ENCODE measurements around the gene SULT1C2.

SULT1C2 gene

DNA sequence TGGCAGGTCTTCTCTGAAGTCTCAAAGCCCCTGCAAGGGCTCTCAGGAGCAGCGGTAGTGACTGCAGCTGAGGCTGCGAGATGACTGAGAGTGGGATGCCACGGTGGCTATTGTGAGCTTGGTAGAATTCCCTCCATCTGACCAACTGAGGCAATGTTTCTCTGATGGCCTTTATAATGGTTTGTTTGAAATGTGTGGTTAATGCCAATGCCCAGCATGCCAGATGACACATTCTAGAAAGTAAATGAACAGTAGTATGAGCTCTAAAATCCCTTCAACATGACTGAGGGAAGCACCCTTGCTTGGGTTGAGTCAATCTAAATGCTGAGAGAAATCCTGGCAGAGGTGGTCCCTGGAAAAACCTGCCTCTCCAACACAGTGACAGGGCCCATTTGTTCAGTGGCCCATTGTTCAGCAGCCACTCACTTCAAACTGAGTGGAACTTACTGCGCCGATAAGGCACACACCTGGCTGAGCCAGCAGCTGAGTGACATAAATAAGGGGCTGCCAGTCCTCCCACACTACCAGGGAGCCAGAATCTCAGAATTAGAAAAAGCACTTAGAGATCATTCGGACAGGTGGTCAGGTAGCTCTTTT, 31.7 kb downstream of the SULT1C2 start:
- H3K36me3 ChIP-seq (ENCODE audit: control insufficient read depth, insufficient read depth, low read length), result no peaks in the 10 kb centered on the region
- H3K9ac ChIP-seq (ENCODE audit: low read depth, low read length), result no peak overlapping the region
- no peaks in the 10 kb centered on the region for H3K9me3 ChIP-seq (ENCODE audit: control insufficient read depth, insufficient read depth, low read length)
- no peaks in the 10 kb centered on the region for H3K27me3 ChIP-seq (ENCODE audit: control insufficient read depth, insufficient read depth, low read length)
- H3K4me1 ChIP-seq (ENCODE audit: control insufficient read depth, insufficient read depth, low read length), result peaks cover 16% of the 10 kb centered on the region
- H3K27ac ChIP-seq (ENCODE audit: low read depth, low read length), result no peak overlapping the region
- no peak overlapping the region for H3K4me3 ChIP-seq (ENCODE audit: low read depth, low read length)

DNA sequence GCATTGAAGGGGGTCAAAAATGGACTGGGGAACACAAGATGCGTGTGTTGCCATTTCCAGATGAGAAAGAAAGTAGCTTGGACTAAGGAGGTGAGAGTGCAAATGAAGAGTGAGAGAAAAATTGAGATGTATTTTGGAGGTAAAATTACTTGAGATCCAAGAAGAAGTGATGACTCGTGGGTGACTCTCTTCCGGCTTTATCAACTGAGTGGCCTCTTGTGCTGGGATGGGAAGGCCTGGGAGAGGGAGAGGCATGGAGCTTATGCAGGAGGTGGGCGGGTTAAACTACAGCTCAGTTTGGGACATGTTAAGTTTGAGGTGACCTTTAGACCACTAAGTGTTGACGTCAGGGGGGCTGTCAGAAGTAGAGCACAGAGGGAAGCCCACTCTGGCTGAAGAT, 34.9 kb downstream of the SULT1C2 start:
- H3K9me3 ChIP-seq (ENCODE audit: control insufficient read depth, insufficient read depth, low read length), result no peaks in the 10 kb centered on the region

DNA sequence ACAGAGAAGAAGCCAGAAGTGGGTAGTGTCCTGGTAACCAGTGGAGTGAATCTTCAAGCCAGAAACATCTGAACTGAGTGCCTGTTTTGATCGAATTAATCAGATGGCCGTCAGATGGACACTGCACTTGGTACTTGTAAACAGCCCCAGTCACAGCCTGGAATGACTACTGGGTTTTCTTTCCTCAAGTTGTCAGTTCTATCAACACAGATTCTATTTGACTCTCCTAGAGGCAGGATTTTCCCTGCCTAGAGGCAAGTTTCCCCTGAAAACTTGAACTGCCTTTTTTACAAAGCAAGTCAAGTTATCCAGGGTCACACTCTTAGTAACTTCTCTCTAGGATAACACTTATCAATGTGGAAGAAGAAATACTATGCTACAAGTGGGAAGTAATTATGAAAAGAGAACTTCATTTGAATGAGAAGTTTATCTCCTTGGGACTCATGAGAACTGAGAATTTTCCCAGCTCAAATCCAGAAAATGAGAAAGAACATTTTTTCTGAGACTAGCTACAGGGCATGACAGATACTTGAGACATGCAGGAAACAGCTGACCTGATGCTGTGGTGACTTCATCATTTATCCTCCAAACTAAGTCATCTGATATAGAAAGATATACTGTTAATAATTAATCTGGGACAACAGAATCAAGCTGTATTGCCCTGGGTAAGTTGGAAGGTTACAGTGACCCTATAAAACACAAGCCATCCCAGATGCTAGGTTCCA, 36.0 kb downstream of the SULT1C2 start:
- Histone ChIP-seq H3K27me3 (ENCODE audit: control insufficient read depth, insufficient read depth, low read length) (no peaks in the 10 kb centered on the region), H3K9ac (ENCODE audit: low read depth, low read length) (no peak overlapping the region), H3K9me3 (ENCODE audit: control insufficient read depth, insufficient read depth, low read length) (no peaks in the 10 kb centered on the region), H3K4me3 (ENCODE audit: low read depth, low read length) (no peak overlapping the region), H3K4me1 (ENCODE audit: control insufficient read depth, insufficient read depth, low read length) (no peaks in the 10 kb centered on the region), H3K36me3 (ENCODE audit: control insufficient read depth, insufficient read depth, low read length) (no peaks in the 10 kb centered on the region), H3K27ac (ENCODE audit: low read depth, low read length) (no peak overlapping the region)

More for the DNA sequence above, 34.9 kb downstream of the SULT1C2 start:
- Histone ChIP-seq H3K27me3 (ENCODE audit: control insufficient read depth, insufficient read depth, low read length) (no peaks in the 10 kb centered on the region), H3K9ac (ENCODE audit: low read depth, low read length) (no peak overlapping the region), H3K4me3 (ENCODE audit: low read depth, low read length) (no peak overlapping the region), H3K4me1 (ENCODE audit: control insufficient read depth, insufficient read depth, low read length) (no peaks in the 10 kb centered on the region), H3K36me3 (ENCODE audit: control insufficient read depth, insufficient read depth, low read length) (no peaks in the 10 kb centered on the region), H3K27ac (ENCODE audit: low read depth, low read length) (no peak overlapping the region)

DNA sequence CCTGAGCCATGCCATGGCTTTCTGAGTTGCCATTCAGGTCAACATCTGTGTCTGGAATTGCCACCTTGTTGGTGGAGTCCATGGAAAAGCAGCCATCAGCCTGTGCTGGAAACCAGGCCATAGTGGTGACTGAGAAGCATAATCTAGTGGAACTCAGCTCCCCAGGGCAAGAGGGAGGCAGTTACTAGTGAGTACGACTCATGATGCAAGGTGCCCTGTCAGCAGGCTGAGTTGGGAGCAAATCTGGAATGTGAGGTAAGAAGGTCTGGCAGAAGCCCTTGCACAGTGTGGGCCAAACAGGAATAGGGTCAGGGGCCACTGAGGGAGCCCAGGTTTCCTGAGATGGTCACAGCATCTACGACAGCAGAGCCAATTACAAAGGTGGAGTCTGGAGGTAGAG, 37.1 kb downstream of the SULT1C2 start:
- H3K36me3 ChIP-seq (ENCODE audit: control insufficient read depth, insufficient read depth, low read length), result no peaks in the 10 kb centered on the region
- H3K27ac ChIP-seq (ENCODE audit: low read depth, low read length), result no peak overlapping the region
- no peaks in the 10 kb centered on the region for H3K9me3 ChIP-seq (ENCODE audit: control insufficient read depth, insufficient read depth, low read length)
- no peak overlapping the region for H3K4me3 ChIP-seq (ENCODE audit: low read depth, low read length)
- H3K4me1 ChIP-seq (ENCODE audit: control insufficient read depth, insufficient read depth, low read length), result no peaks in the 10 kb centered on the region
- no peak overlapping the region for H3K9ac ChIP-seq (ENCODE audit: low read depth, low read length)
- H3K27me3 ChIP-seq (ENCODE audit: control insufficient read depth, insufficient read depth, low read length), result no peaks in the 10 kb centered on the region

DNA sequence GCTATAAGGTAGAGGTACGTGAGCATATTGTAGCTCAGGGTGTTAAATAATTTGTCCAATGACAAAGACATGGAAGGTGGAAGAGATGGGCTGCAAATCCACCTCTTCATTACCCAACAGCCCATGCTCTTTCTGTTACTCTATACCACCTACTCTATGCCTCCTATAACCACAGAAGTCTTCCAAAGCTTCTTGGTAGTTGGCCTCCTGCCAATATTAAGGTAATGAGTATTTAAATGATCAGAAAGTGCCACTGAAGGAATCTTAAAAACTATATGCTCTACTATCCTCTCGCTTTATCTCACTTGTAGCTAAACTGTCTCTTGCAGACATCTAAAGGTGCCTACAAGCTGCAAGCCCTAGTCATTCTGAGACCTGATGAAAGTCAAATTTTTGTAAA, 41.1 kb downstream of the SULT1C2 start:
- Histone ChIP-seq H3K4me3 (ENCODE audit: low read depth, low read length) (no peak overlapping the region), H3K36me3 (ENCODE audit: control insufficient read depth, insufficient read depth, low read length) (no peaks in the 10 kb centered on the region), H3K9me3 (ENCODE audit: control insufficient read depth, insufficient read depth, low read length) (no peaks in the 10 kb centered on the region), H3K9ac (ENCODE audit: low read depth, low read length) (no peak overlapping the region), H3K4me1 (ENCODE audit: control insufficient read depth, insufficient read depth, low read length) (no peaks in the 10 kb centered on the region), H3K27me3 (ENCODE audit: control insufficient read depth, insufficient read depth, low read length) (no peaks in the 10 kb centered on the region), H3K27ac (ENCODE audit: low read depth, low read length) (no peak overlapping the region)

DNA sequence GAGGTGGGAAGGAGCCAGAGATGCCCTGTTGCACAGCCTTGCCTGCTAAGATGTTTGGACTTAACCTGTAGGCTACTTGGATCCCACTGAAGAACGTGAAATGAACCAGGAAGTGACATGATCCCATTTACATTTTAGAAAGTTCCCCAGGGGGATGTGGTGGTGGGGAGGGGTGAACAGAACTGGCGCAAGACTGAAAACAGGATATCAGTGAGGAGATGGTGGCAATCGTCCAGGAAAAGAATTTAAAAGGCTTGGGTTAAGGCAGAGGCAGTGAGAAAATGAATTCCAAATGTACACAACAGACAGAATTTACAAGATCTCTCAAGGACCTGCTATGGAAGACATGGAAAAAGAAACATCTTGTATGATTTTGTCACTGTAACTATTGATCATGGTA, 42.3 kb downstream of the SULT1C2 start:
- no peaks in the 10 kb centered on the region for H3K27me3 ChIP-seq (ENCODE audit: control insufficient read depth, insufficient read depth, low read length)
- H3K27ac ChIP-seq (ENCODE audit: low read depth, low read length), result no peak overlapping the region
- no peaks in the 10 kb centered on the region for H3K9me3 ChIP-seq (ENCODE audit: control insufficient read depth, insufficient read depth, low read length)
- H3K9ac ChIP-seq (ENCODE audit: low read depth, low read length), result no peak overlapping the region
- H3K36me3 ChIP-seq (ENCODE audit: control insufficient read depth, insufficient read depth, low read length), result no peaks in the 10 kb centered on the region
- H3K4me3 ChIP-seq (ENCODE audit: low read depth, low read length), result no peak overlapping the region
- no peaks in the 10 kb centered on the region for H3K4me1 ChIP-seq (ENCODE audit: control insufficient read depth, insufficient read depth, low read length)

DNA sequence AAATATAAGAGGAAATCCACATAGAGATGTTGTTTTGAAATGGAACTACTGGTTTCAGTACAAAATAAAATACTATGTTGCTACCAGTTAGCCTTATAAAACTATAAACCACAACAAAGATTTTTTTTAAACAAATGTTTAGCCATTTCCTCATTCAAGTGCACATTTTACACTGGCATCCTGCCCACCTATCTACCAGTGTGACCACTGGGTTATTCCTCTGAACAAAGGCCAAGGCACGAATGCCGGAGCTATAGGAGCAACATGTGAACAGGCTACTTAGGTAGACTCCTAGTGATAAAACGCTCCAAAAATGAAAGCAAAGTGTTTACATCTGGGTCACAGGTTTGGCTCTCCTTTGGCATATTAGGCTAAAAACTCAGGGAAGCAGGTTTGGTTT, 57.3 kb downstream of the SULT1C2 start:
- Histone ChIP-seq H3K4me1 (ENCODE audit: control insufficient read depth, insufficient read depth, low read length) (peaks cover 4% of the 10 kb centered on the region), H3K9ac (ENCODE audit: low read depth, low read length) (no peak overlapping the region), H3K27me3 (ENCODE audit: control insufficient read depth, insufficient read depth, low read length) (no peaks in the 10 kb centered on the region), H3K36me3 (ENCODE audit: control insufficient read depth, insufficient read depth, low read length) (no peaks in the 10 kb centered on the region), H3K4me3 (ENCODE audit: low read depth, low read length) (no peak overlapping the region), H3K27ac (ENCODE audit: low read depth, low read length) (no peak overlapping the region), H3K9me3 (ENCODE audit: control insufficient read depth, insufficient read depth, low read length) (no peaks in the 10 kb centered on the region)

DNA sequence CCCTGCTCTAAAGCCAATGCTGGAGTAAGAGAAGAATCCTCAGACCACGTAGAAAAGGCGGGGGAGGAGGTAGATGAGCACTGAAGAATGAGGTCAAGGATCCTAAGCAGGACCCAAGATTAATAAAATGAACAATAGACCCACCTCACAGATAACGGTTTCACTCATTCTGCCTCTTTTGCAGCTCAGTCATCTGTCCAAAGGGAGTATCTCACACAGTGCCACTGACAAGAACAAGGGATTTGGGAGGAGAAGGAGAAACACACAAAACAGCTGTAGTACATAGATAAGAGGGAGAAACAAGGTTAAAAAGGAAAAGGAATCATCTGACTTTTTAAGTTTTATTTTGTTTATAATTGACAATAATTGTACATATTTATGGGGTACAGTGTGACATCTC, 58.1 kb downstream of the SULT1C2 start:
- H3K4me3 ChIP-seq (ENCODE audit: low read depth, low read length), result no peak overlapping the region
- H3K9me3 ChIP-seq (ENCODE audit: control insufficient read depth, insufficient read depth, low read length), result no peaks in the 10 kb centered on the region
- no peaks in the 10 kb centered on the region for H3K27me3 ChIP-seq (ENCODE audit: control insufficient read depth, insufficient read depth, low read length)
- no peaks in the 10 kb centered on the region for H3K36me3 ChIP-seq (ENCODE audit: control insufficient read depth, insufficient read depth, low read length)
- H3K4me1 ChIP-seq (ENCODE audit: control insufficient read depth, insufficient read depth, low read length), result peaks cover 4% of the 10 kb centered on the region
- H3K27ac ChIP-seq (ENCODE audit: low read depth, low read length), result no peak overlapping the region
- H3K9ac ChIP-seq (ENCODE audit: low read depth, low read length), result no peak overlapping the region

DNA sequence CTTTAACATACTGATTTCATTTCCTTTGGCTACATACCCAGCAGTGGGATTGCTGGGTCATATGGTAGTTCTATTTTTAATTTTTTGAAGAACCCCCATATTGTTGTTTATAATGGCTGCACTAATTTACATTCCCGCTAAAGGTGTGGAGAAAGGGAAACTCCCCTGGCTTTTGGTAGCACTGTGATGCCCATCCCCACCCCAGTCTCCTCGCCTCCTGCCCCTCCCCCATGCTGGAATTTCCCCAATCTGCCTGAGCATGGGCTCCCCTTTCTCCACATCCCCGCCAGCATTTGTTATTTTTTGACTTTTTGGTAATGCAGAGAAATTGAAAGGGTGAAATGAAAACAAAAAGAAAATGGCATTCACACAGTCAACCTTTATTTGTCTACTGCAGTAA, 59.1 kb downstream of the SULT1C2 start:
- Histone ChIP-seq H3K36me3 (ENCODE audit: control insufficient read depth, insufficient read depth, low read length) (no peaks in the 10 kb centered on the region), H3K9ac (ENCODE audit: low read depth, low read length) (no peak overlapping the region)

DNA sequence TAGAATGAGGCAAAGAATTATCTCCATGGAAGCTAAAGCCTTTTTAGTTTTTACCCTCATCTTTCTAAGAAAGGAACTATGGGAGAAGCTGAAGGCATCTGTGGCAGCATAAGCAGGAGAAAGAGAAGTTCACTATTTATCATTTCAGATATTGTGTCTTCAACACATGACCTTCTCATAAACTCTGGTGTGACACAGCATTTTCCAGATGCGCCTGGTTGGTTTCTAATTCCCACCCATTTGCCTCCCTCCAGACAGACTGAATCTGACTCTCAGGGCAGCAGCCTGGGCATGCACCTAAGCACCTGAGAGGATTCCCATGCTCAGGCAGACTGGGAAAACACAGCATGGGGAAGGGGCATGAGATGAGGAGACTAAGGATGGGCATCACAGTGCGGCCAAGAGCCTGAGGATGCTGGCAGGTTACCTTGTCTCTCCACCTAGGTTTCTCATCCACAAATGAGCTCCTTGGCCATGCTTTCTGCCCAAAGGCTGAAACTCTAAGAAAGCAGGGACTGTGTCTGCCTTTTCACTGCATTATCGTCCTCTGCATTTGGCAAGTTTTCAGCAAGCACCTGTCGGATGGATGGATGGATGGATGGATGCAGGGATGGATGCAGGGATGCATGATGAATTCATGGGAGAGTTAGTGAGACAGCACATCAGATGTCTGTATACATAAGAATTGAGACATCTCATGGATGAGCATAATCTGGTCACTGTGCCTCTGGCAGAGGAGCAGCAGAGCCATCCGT, 60.3 kb downstream of the SULT1C2 start:
- Histone ChIP-seq H3K27me3 (ENCODE audit: control insufficient read depth, insufficient read depth, low read length) (no peaks in the 10 kb centered on the region), H3K27ac (ENCODE audit: low read depth, low read length) (no peak overlapping the region), H3K36me3 (ENCODE audit: control insufficient read depth, insufficient read depth, low read length) (no peaks in the 10 kb centered on the region), H3K4me1 (ENCODE audit: control insufficient read depth, insufficient read depth, low read length) (peaks cover 4% of the 10 kb centered on the region), H3K9ac (ENCODE audit: low read depth, low read length) (no peak overlapping the region), H3K9me3 (ENCODE audit: control insufficient read depth, insufficient read depth, low read length) (no peaks in the 10 kb centered on the region), H3K4me3 (ENCODE audit: low read depth, low read length) (no peak overlapping the region)

More for the DNA sequence above, 59.1 kb downstream of the SULT1C2 start:
- Histone ChIP-seq H3K4me3 (ENCODE audit: low read depth, low read length) (no peak overlapping the region), H3K27ac (ENCODE audit: low read depth, low read length) (no peak overlapping the region), H3K27me3 (ENCODE audit: control insufficient read depth, insufficient read depth, low read length) (no peaks in the 10 kb centered on the region), H3K4me1 (ENCODE audit: control insufficient read depth, insufficient read depth, low read length) (peaks cover 4% of the 10 kb centered on the region), H3K9me3 (ENCODE audit: control insufficient read depth, insufficient read depth, low read length) (no peaks in the 10 kb centered on the region)

DNA sequence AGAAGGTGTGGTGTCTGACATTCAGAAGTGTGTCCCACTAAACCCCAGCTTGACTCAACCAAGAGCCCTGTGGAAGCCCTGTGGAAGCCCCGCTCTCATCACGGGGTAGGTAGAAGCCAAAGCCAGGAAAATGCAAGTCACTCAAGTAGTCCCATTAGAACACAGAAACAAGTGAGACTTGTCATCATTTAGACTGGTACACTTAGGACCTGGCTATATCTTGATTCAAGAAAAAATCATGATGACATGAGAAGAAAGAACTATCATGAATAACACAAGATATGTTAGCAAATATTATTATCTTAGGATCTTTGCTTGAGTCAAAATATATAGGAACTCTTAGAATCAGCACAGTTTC, 60.9 kb downstream of the SULT1C2 start:
- no peak overlapping the region for H3K9ac ChIP-seq (ENCODE audit: low read depth, low read length)
- H3K36me3 ChIP-seq (ENCODE audit: control insufficient read depth, insufficient read depth, low read length), result no peaks in the 10 kb centered on the region
- peaks cover 4% of the 10 kb centered on the region for H3K4me1 ChIP-seq (ENCODE audit: control insufficient read depth, insufficient read depth, low read length)
- no peak overlapping the region for H3K27ac ChIP-seq (ENCODE audit: low read depth, low read length)
- H3K27me3 ChIP-seq (ENCODE audit: control insufficient read depth, insufficient read depth, low read length), result no peaks in the 10 kb centered on the region
- H3K9me3 ChIP-seq (ENCODE audit: control insufficient read depth, insufficient read depth, low read length), result no peaks in the 10 kb centered on the region
- no peak overlapping the region for H3K4me3 ChIP-seq (ENCODE audit: low read depth, low read length)
